ENCODE measurements around the gene DIDO1. TPM values are rescaled to one million over a fixed set of nuclear protein-coding genes. Genes with fewer than 3 reads are reported as not detected.

Gene DIDO1
- total RNA-seq, 2 experiments from 2014 or later: 65.1 to 70.6 TPM

DNA sequence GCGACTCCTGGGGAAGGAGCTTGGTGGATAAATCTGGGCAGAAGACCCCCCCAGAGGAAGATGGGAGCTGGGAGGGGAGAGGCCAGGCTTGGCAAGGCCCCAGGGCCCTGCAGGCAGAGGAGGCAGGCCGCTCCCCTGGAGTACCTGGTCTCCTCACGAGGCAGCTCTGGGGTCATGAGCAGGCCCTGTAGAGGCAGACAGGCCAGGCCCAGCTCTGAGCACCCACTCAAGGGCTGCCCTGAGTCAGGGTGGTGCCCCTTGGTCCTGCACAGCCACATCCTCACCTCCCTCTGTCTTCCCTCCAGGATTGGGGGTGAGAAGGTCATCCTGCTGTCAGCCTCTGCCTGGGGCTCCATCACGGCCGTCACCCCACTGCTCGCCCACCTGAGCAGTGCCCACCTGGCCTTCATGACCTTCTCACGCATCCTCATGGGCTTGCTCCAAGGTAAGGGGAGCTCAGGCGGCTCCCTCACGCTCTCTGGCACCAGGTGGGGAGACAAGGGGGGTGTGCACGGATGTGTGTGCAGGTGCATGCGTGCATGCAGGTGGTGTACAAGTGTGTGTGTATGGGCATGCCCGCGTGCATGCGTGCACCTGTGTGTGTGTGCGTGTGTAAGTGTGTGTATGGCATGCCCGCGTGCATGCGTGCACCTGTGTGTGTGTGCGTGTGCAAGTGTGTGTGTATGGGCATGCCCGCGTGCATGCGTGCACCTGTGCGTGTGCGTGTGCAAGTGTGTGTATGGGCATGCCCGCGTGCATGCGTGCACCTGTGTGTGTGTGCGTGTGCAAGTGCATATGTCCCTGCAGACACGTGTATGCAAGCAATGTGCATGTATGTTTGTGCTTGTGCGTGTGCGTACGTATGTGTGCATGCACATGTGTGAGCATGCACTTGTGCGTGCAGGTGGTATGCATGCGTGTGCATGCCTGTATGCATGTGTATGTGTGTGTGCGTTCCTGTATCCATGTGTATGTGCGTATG is 31.1 kb upstream of the DIDO1 start:
- Histone ChIP-seq H3K79me2 (ENCODE audit: insufficient read depth, low read depth, low read length) (no peaks in the 10 kb centered on the region), H3K36me3 (ENCODE audit: insufficient read depth, low read length) (no peaks in the 10 kb centered on the region), H3K9me2 (ENCODE audit: insufficient read depth, low read length) (no peaks in the 10 kb centered on the region), H3K27ac (ENCODE audit: low read depth, low read length, poor library complexity, severe bottlenecking) (no peak overlapping the region), H2AFZ (ENCODE audit: low read length) (no peak overlapping the region), H3K9me3 (ENCODE audit: low read length) (no peaks in the 10 kb centered on the region), H3K4me3 (ENCODE audit: low read depth, low read length, poor library complexity, severe bottlenecking) (no peak overlapping the region), H4K20me1 (ENCODE audit: insufficient read depth, low read length) (no peaks in the 10 kb centered on the region), H3K4me1 (ENCODE audit: insufficient read depth, low read length, poor library complexity, severe bottlenecking) (peaks cover 24% of the 10 kb centered on the region), H3K4me2 (ENCODE audit: low read length) (no peak overlapping the region)
- no peak for DNase-seq (ENCODE audit: low spot score)
- ChIA-PET POLR2A (no interaction called here), CTCF (ENCODE audit: unreplicated experiment) (no interaction called here)
- TF ChIP-seq, protein P1, sequence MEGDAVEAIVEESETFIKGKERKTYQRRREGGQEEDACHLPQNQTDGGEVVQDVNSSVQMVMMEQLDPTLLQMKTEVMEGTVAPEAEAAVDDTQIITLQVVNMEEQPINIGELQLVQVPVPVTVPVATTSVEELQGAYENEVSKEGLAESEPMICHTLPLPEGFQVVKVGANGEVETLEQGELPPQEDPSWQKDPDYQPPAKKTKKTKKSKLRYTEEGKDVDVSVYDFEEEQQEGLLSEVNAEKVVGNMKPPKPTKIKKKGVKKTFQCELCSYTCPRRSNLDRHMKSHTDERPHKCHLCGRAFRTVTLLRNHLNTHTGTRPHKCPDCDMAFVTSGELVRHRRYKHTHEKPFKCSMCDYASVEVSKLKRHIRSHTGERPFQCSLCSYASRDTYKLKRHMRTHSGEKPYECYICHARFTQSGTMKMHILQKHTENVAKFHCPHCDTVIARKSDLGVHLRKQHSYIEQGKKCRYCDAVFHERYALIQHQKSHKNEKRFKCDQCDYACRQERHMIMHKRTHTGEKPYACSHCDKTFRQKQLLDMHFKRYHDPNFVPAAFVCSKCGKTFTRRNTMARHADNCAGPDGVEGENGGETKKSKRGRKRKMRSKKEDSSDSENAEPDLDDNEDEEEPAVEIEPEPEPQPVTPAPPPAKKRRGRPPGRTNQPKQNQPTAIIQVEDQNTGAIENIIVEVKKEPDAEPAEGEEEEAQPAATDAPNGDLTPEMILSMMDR (conservative IDR thresholded peaks at IDR 0.05; ENCODE audit: low read length): no peak
- TF ChIP-seq EZH2phosphoT487 (IDR thresholded peaks at IDR 0.05; ENCODE audit: borderline replicate concordance, low read depth, low read length): no peak
- intact Hi-C loops (cut with micrococcal nuclease; ENCODE audit: unreplicated experiment): loop anchor here (10.0 kb wide), 1 partner anchor 47 kb away; the partner anchor contains the start of gene BHLHE23
- no TSS peak for BruUV-seq (replicated peaks)

DNA sequence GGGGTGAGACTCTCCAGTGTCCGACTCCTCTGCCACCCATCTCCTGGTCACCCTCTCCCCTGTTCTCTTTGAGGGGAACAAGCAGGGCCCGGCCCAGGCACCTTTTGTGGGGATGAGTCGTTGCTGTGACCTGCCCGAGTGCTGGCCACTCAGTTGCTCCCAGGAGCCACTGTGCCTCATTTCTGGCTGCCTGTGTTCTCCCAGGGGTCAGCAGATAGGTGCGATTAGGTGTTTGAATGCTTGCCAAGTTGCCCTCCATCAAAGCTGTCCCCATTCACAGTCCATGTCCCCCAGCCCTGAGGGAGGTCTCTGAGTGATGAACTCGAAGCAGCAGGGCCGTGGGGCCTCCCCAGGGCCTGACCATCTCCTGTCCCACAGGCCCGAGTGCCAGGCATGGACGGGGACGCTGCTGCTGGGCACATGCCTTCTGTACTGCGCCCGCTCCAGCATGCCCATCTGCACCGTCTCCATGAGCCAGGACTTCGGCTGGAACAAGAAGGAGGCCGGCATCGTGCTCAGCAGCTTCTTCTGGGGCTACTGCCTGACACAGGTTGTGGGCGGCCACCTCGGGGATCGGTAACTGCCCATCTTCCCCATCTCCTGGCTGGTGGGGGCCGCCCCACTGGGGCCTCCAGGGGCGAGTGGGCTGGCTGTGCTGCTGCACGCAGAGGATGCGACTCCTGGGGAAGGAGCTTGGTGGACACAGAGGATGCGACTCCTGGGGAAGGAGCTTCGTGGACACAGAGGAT is 30.3 kb upstream of the DIDO1 start:
- ChIA-PET CTCF (ENCODE audit: unreplicated experiment) (no interaction called here), POLR2A (no interaction called here)
- no peaks in the 10 kb centered on the region for H4K20me1 ChIP-seq (ENCODE audit: insufficient read depth, low read length)
- DNase-seq (ENCODE audit: low spot score): no peak
- TF ChIP-seq EZH2phosphoT487 (IDR thresholded peaks at IDR 0.05; ENCODE audit: borderline replicate concordance, low read depth, low read length): no peak
- TF ChIP-seq, protein P1 (conservative IDR thresholded peaks at IDR 0.05; ENCODE audit: low read length): no peak
- H3K4me2 ChIP-seq (ENCODE audit: low read length): no peak overlapping the region
- no peaks in the 10 kb centered on the region for H3K9me2 ChIP-seq (ENCODE audit: insufficient read depth, low read length)
- BruUV-seq (replicated peaks): no TSS peak
- H2AFZ ChIP-seq (ENCODE audit: low read length): no peak overlapping the region
- no peaks in the 10 kb centered on the region for H3K9me3 ChIP-seq (ENCODE audit: low read length)
- no peaks in the 10 kb centered on the region for H3K36me3 ChIP-seq (ENCODE audit: insufficient read depth, low read length)
- H3K4me1 ChIP-seq (ENCODE audit: insufficient read depth, low read length, poor library complexity, severe bottlenecking): peaks cover 24% of the 10 kb centered on the region
- H3K4me3 ChIP-seq (ENCODE audit: low read depth, low read length, poor library complexity, severe bottlenecking): no peak overlapping the region
- intact Hi-C loops (cut with micrococcal nuclease; ENCODE audit: unreplicated experiment): loop anchor here (10.0 kb wide), 1 partner anchor 48 kb away; the partner anchor contains the start of gene BHLHE23
- no peak overlapping the region for H3K27ac ChIP-seq (ENCODE audit: low read depth, low read length, poor library complexity, severe bottlenecking)
- H3K79me2 ChIP-seq (ENCODE audit: insufficient read depth, low read depth, low read length): no peaks in the 10 kb centered on the region
